Lower lobe of right lung (tissue), 2 donors: Measurements from ENCODE around the gene CASTOR1. TPM values are rescaled to one million over a fixed set of nuclear protein-coding genes. Genes with fewer than 3 reads are reported as not detected.

Source experiments
- ATAC-seq, 2 donors: fragments of 200-7000 bp; cut with Tn5 transposase; one replicate each; pipeline ENCODE4 v1.9.1; 2020 to 2022; ENCODE audit warnings: mild to moderate bottlenecking in 2 of 2, moderate library complexity in 2 of 2
- DNase-seq: peaks from one replicate; pipeline ENCODE4 v3.0.0-alpha.2; 2020
- H3K27ac ChIP-seq: fragments of 200-600 bp; one replicate; pipeline ENCODE4 v1.8.0; 2022
- H3K27me3 ChIP-seq: fragments of 200-600 bp; one replicate; pipeline ENCODE4 v1.8.0; 2022; ENCODE audit warnings: low read depth
- H3K36me3 ChIP-seq: fragments of 200-600 bp; one replicate; pipeline ENCODE4 v1.8.0; 2022; ENCODE audit warnings: mild to moderate bottlenecking
- H3K4me1 ChIP-seq: fragments of 200-600 bp; one replicate; pipeline ENCODE4 v1.8.0; 2022
- H3K4me3 ChIP-seq: fragments of 200-600 bp; one replicate; pipeline ENCODE4 v1.8.0; 2022; ENCODE audit warnings: mild to moderate bottlenecking
- H3K9me3 ChIP-seq: fragments of 200-600 bp; one replicate; pipeline ENCODE4 v1.8.0; 2022
- CTCF ChIP-seq: fragments of 200-600 bp; IDR thresholded peaks from one replicate; pipeline ENCODE4 v1.8.0; 2022; ENCODE audit warnings: antibody characterized with exemption, mild to moderate bottlenecking
- intact Hi-C: fragments of 100-400 bp; cut with DNase I; formaldehyde crosslinking; loops from one replicate; pipeline ENCODE4 v1.11.0; 2022
- total RNA-seq: library from RNA; stranded (reverse); fragmentation: NEBNext Ultra II Directional; extraction: Animal tissue kit (Norgen Biotek cat#: 25700); gene quantifications from one replicate; pipeline ENCODE4 v1.2.1, GENCODE V29; 2021
- donor health status: DM: no; HTN: yes; CAD: no; lungs with severe emphysema.

CASTOR1 gene
- total RNA-seq, 1 donor from 2014 or later, result 16.2 TPM

DNA sequence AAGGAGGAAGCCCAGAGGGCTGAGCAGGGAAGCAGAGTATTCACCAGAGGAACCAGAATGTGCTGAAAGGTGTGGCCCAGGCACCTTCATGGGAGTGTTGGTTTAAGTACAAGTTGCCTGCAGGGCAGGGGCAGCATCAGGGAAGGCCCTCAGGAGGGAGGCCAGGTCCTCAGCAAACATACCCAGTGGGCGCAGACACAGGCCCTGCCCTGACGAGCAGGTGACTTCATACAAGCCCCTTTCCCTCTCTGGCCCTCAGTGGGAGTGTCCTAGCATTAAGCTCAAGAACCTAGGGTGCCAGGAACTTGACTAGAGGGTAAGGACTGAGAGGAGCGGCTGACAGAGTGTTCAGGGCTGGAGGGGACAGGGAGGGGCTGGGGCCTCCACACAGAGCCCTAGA lies 7.5 kb upstream of the CASTOR1 start:
- peaks cover 95% of the 10 kb centered on the region for H3K36me3 ChIP-seq
- ATAC-seq (peak; percentile 11 to 33), DNase-seq (no peak)
- no peaks in the 10 kb centered on the region for H3K9me3 ChIP-seq
- H3K4me1 ChIP-seq, result peaks cover 55% of the 10 kb centered on the region
- peak overlapping the region; percentile 67 for H3K27ac ChIP-seq
- no peak overlapping the region for H3K4me3 ChIP-seq
- intact Hi-C loops, result no loop called here
- no peak for TF ChIP-seq CTCF
- H3K27me3 ChIP-seq, result no peaks in the 10 kb centered on the region

GRCh38 chr22:30296324-30296723 lies 7.0 kb upstream of the CASTOR1 start:
- no peaks in the 10 kb centered on the region for H3K27me3 ChIP-seq
- H3K36me3 ChIP-seq, result peaks cover 91% of the 10 kb centered on the region
- DNase-seq (no peak), ATAC-seq (no peak)
- no peak for TF ChIP-seq CTCF
- H3K27ac ChIP-seq, result peak overlapping the region; percentile 37
- intact Hi-C loops, result no loop called here
- no peaks in the 10 kb centered on the region for H3K9me3 ChIP-seq
- H3K4me1 ChIP-seq, result peaks cover 55% of the 10 kb centered on the region
- no peak overlapping the region for H3K4me3 ChIP-seq

- Histone ChIP-seq H3K9me3 (no peaks in the 10 kb centered on the region), H3K27me3 (no peaks in the 10 kb centered on the region), H3K36me3 (peaks cover 85% of the 10 kb centered on the region), H3K27ac (no peak overlapping the region), H3K4me1 (peaks cover 55% of the 10 kb centered on the region), H3K4me3 (no peak overlapping the region)
- intact Hi-C loops, result no loop called here
- ATAC-seq (no peak), DNase-seq (no peak)
- TF ChIP-seq CTCF, result no peak
These were observed 6.3 kb upstream of the CASTOR1 start for GRCh38 chr22:30295576-30295975.

DNA sequence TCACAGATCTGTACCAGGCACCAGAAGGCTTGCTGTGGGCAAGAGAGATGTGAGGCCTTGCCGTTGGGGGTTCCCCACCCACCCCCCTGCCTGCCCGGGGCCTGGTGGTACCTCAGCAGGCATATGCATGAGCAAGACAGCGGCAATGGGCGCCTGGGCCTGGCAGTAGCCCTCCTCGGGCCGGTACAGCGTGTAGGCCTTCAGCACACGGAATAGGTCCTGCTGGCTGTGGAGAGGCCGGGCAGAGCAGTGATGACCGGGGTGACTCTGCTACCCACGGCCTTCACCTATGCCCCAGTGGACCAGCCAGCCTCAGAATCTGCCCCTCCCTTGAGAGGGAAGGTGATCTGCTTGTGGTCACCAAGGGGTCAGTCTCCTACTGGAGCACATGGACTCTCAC lies 5.5 kb upstream of the CASTOR1 start:
- Histone ChIP-seq H3K27ac (no peak overlapping the region), H3K36me3 (peaks cover 77% of the 10 kb centered on the region), H3K27me3 (no peaks in the 10 kb centered on the region), H3K9me3 (no peaks in the 10 kb centered on the region), H3K4me3 (no peak overlapping the region), H3K4me1 (peaks cover 55% of the 10 kb centered on the region)
- TF ChIP-seq CTCF, result no peak
- no peak for ATAC-seq
- intact Hi-C loops, result no loop called here
- DNase-seq, result no peak

DNA sequence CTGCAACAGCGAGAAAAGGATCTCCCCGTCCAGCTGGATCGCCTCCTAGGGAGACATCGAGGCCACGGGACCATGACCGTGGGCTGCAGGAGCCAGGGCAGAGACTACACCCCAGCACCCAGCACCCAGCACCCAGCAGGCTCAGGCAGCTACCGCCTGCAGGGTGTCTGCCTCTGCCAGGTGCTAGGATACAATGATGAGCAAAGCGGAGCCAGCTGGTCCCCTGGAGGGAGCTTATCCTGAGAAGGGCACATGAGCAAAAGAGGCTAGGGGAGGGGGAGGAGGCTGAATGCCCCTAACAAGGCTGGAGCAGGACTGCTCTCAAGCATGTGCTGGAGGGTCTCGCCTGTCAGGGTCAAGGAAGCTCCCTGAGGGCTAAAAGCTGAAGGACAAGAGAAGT lies 4.8 kb upstream of the CASTOR1 start:
- DNase-seq, result no peak
- H3K9me3 ChIP-seq, result no peaks in the 10 kb centered on the region
- TF ChIP-seq CTCF, result no peak
- intact Hi-C loops, result no loop called here
- no peaks in the 10 kb centered on the region for H3K27me3 ChIP-seq
- no peak overlapping the region for H3K4me3 ChIP-seq
- no peak overlapping the region for H3K27ac ChIP-seq
- H3K4me1 ChIP-seq, result peaks cover 52% of the 10 kb centered on the region
- ATAC-seq, result no peak
- H3K36me3 ChIP-seq, result peaks cover 70% of the 10 kb centered on the region

DNA sequence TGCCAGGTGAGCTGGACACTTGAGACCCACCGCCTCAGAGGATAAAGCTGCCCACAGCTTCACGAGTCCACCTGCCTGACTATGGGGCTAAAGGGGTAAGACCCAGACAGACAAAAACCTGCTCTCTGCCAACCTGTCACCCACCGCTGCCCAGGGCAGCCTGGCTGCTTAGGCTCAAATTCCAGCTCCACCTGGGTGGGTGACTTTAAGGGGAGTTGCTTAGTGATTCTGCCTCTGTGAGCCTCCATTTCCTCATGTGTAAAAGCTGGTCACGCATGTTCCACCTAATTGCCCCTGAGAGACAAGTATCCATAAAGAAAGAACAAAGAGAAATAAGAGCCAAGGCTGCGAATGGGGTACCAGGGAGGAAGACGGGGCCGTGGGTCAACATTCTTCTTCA lies 3.7 kb upstream of the CASTOR1 start:
- DNase-seq (no peak), ATAC-seq (no peak)
- Histone ChIP-seq H3K4me1 (peaks cover 50% of the 10 kb centered on the region), H3K27ac (peak overlapping the region; percentile 95), H3K27me3 (no peaks in the 10 kb centered on the region), H3K4me3 (no peak overlapping the region), H3K36me3 (peaks cover 59% of the 10 kb centered on the region), H3K9me3 (no peaks in the 10 kb centered on the region)
- intact Hi-C loops, result no loop called here
- TF ChIP-seq CTCF, result no peak
